Measurements from ENCODE around the gene NHEJ1. TPM values are rescaled to one million over a fixed set of nuclear protein-coding genes. Genes with fewer than 3 reads are reported as not detected.
"Not testable (repeated sequence)": the region's sequence is repeated elsewhere in the genome, so short reads cannot be mapped to it uniquely, and the experiment has no call there.

NHEJ1 gene
- total and polyA plus RNA-seq, 8 donors: 4.5 to 25.5 (median 11.8) TPM

DNA sequence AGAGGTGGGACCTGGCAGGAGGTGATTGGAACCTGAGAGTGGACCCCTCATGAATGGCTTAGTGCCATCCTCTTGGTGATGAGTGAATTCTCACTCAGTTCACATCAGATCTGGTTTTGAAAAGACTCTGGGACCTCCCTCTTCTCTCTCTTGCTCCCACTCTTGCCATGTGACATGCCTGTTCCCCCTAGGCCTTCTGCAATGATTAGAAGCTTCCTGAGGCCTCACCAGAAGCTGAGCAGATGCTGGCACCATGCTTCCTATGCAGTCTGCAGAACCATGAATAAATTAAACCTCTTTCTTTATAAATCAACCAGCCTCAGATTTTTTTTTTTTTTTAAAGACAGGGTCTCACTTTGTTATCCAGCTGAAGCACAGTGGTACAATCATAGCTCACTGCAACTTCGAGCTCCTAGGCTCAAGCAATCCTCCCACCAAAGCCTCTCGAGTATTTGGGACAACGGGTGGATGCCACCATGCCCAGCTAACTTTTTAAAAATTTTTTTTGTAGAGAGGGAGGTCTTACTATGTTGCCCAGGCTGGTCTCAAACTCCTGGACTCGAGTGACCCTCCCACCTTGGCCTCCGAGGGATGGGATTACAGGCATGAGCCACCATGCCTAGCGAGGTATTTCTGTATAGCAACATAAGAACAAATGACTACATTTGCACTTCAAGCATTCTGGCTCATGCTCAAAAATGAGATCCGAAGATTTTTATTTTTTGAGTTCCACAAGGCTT, 44.0 kb upstream of the NHEJ1 start:
- WGBS, 5 donors: 83 to 93% (median 89%) methylated on average over 7 of the region's 7 CpGs
- Histone ChIP-seq H3K4me1 (peaks cover 15 to 38% (median 29%) of the 10 kb centered on the region in 4 donors), H3K27ac (no peak overlapping the region), H3K9me3 (no peaks in the 10 kb centered on the region), H3K27me3 (peaks cover 0 to 4% (median 0%) of the 10 kb centered on the region in 3 donors), H3K4me3 (no peak overlapping the region), H3K36me3 (peaks cover 9 to 19% (median 18%) of the 10 kb centered on the region in 4 donors)
- DNase-seq: no peak
- no peak for TF ChIP-seq CTCF (IDR thresholded peaks at IDR 0.05)
- no peak for TF ChIP-seq EP300 (IDR thresholded peaks at IDR 0.05)
- TF ChIP-seq POLR2AphosphoS5 (IDR thresholded peaks at IDR 0.05): no peak
- no peak for TF ChIP-seq POLR2A (IDR thresholded peaks at IDR 0.05)
- intact Hi-C loops (cut with DNase I; ENCODE audit: low total_unique reads): no loop called here

- WGBS, 5 donors: 88 to 92% (median 91%) methylated on average over 11 to 21 of the region's 21 CpGs
- intact Hi-C loops (cut with DNase I; ENCODE audit: low total_unique reads); DNase-seq: not testable (repeated sequence)
These were observed 40.7 kb upstream of the NHEJ1 start for GRCh38 chr2:219201331-219201730.

DNA sequence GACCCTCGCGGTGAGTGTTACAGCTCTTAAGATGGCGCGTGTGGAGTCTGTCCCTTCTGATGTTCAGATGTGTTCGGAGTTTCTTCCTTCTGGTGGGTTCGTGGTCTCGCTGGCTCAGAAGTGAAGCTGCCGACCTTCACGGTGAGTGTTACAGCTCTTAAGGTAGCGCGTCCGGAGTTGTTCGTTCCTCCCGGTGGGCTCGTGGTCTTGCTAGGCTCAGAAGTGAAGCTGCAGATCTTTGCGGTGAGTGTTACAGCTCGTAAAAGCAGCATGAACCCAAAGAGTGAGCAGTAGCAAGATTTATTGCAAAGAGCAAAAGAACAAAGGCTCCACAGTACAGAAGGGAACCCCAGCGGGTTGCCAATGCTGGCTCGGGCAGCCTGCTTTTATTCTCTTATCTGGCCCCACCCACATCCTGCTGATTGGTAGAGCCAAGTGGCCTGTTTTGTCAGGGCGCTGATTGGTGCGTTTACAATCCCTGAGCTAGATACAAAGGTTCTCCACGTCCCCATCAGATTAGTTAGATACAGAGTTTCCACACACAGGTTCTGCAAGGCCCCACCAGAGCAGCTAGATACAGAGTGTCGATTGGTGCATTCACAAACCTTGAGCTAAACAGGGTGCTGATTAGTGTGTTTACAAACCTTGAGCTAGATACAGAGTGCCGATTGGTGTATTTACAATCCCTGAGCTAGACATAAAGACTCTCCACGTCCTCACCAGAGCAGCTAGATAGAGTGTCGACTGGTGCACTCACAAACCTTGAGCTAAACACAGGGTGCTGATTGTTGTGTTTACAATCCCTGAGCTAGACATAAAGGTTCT, 40.1 kb upstream of the NHEJ1 start:
- H3K27ac ChIP-seq; H3K27me3 ChIP-seq; H3K4me3 ChIP-seq; H3K36me3 ChIP-seq; intact Hi-C loops (cut with DNase I; ENCODE audit: low total_unique reads); H3K9me3 ChIP-seq; H3K4me1 ChIP-seq: not testable (repeated sequence)
- peak in 1 of 2 donors; percentile 5 for DNase-seq
- WGBS, 5 donors: 68 to 75% (median 71%) methylated on average over 24 to 26 of the region's 26 CpGs

More at GRCh38 chr2:219201331-219201730, 40.7 kb upstream of the NHEJ1 start:
- H3K27ac ChIP-seq, H3K27me3 ChIP-seq, H3K4me3 ChIP-seq, H3K9me3 ChIP-seq, H3K36me3 ChIP-seq: not testable (repeated sequence)
- H3K4me1 ChIP-seq: peaks cover 0 to 15% (median 10%) of the 10 kb centered on the region in 4 donors

DNA sequence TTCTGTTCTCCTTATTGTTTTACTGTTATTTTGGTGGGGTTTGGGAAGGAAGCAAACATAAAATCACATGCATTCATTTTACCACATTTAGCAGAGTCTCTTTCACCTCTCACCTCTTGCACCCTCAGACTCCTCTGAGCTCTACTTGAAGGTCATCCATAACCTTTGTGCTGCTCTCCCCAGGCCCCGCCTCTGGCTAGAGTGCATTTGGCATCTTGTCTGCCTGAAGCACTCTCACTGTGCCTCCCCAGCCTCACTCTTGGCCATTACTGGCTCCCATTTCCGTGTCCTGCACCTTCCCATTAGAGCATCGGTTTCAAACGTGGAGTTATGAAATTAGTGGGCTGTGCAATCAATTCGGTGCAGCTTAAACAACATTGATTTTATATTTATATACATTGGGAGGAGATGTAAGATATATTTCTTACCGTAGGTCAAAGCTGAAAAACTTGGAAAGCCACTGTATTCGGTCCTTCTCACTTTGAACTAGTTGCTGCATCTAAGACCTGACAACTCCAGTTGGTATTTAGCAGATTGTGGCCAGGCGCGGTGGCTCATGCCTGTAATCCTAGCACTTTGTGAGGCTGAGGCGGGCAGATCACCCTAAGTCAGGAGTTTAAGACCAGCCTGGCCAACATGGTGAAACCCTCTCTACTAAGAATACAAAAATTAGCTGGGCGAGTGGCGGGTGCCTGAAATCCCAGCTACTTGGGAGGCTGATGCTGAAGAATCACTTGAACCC, 39.0 kb upstream of the NHEJ1 start:
- Histone ChIP-seq H3K4me3 (no peak overlapping the region), H3K36me3 (no peaks in the 10 kb centered on the region), H3K27me3 (peaks cover 0 to 8% (median 0%) of the 10 kb centered on the region in 3 donors), H3K4me1 (peaks cover 0 to 9% (median 3%) of the 10 kb centered on the region in 4 donors), H3K27ac (no peak overlapping the region), H3K9me3 (no peaks in the 10 kb centered on the region)
- intact Hi-C loops (cut with DNase I; ENCODE audit: low total_unique reads): no loop called here
- WGBS, 5 donors: 86 to 91% (median 88%) methylated on average over 12 of the region's 12 CpGs
- TF ChIP-seq CTCF (IDR thresholded peaks at IDR 0.05) (no peak), POLR2A (IDR thresholded peaks at IDR 0.05) (no peak), POLR2AphosphoS5 (IDR thresholded peaks at IDR 0.05) (no peak), EP300 (IDR thresholded peaks at IDR 0.05) (no peak)
- DNase-seq: no peak

- Histone ChIP-seq H3K9me3 (no peaks in the 10 kb centered on the region), H3K4me3 (no peak overlapping the region), H3K27me3 (peaks cover 0 to 8% (median 0%) of the 10 kb centered on the region in 3 donors), H3K36me3 (no peaks in the 10 kb centered on the region), H3K27ac (no peak overlapping the region), H3K4me1 (peaks cover 0 to 9% (median 3%) of the 10 kb centered on the region in 4 donors)
- 76 to 86% (median 80%) methylated on average over 5 of the region's 5 CpGs for WGBS, 5 donors
- intact Hi-C loops (cut with DNase I; ENCODE audit: low total_unique reads): no loop called here
- no peak for DNase-seq
- TF ChIP-seq EP300 (IDR thresholded peaks at IDR 0.05): no peak
- no peak for TF ChIP-seq CTCF (IDR thresholded peaks at IDR 0.05)
- TF ChIP-seq POLR2AphosphoS5 (IDR thresholded peaks at IDR 0.05): no peak
- no peak for TF ChIP-seq POLR2A (IDR thresholded peaks at IDR 0.05)
These were observed 38.4 kb upstream of the NHEJ1 start for GRCh38 chr2:219198974-219199373.
